H1 (cell line): ENCODE data around the gene GREB1. TPM values are rescaled to one million over a fixed set of nuclear protein-coding genes. Genes with fewer than 3 reads are reported as not detected.

Experiments used
- CTCF ChIA-PET: fragments of 300-600 bp; sonication (Branson Sonifier 250); formaldehyde crosslinking; loops from one replicate; lab custom pipeline; 2021; ENCODE audit not compliant: partially characterized antibody; lab: Charles Lee
- POLR2A ChIA-PET: fragments of 300-600 bp; sonication (Branson Sonifier 250); formaldehyde crosslinking; loops from one replicate; lab custom pipeline; 2021; ENCODE audit warnings: inconsistent platforms; ENCODE audit not compliant: partially characterized antibody; lab: Charles Lee
- DNase-seq, 2 experiments: peaks; one replicate each; pipeline versions ENCODE4 v3.0.0 to v3.0.0-alpha.2; 2010 to 2022; ENCODE audit warnings: low spot score in 2 of 2, low read depth in 1 of 2, mixed read lengths in 1 of 2
- FAIRE-seq: peaks from 2 replicates; lab custom pipeline; 2011; peaks lifted over from hg19 to GRCh38; lab: Jason Lieb, UNC
- H2AFZ ChIP-seq: 2 replicates; pipeline ENCODE4 v1.8.1; 2012; ENCODE audit warnings: low read length, inconsistent platforms
- H2AK5ac ChIP-seq: 2 replicates; pipeline ENCODE4 v1.6.1; 2013; ENCODE audit warnings: low read depth, low read length
- H2BK120ac ChIP-seq: replicated peaks from 2 replicates; pipeline ENCODE3; 2013; ENCODE audit warnings: low read depth, low read length, inconsistent platforms
- H2BK12ac ChIP-seq: 2 replicates; pipeline ENCODE4 v1.6.1; 2013; ENCODE audit warnings: low read depth, low read length
- H2BK15ac ChIP-seq: 2 replicates; pipeline ENCODE4 v1.6.1; 2013; ENCODE audit warnings: low read length
- H2BK20ac ChIP-seq: 2 replicates; pipeline ENCODE4 v1.6.1; 2013; ENCODE audit warnings: low read length
- H2BK5ac ChIP-seq: 2 replicates; pipeline ENCODE4 v1.6.1; 2013; ENCODE audit warnings: low read depth, low read length
- H3K14ac ChIP-seq: 2 replicates; pipeline ENCODE4 v1.6.1; 2013; ENCODE audit warnings: inconsistent platforms; ENCODE audit not compliant: insufficient read length
- H3K18ac ChIP-seq: 2 replicates; pipeline ENCODE4 v1.6.1; 2013; ENCODE audit warnings: low read length; ENCODE audit errors: extremely low read depth
- H3K23ac ChIP-seq: 2 replicates; pipeline ENCODE4 v1.6.1; 2013; ENCODE audit warnings: inconsistent platforms; ENCODE audit not compliant: insufficient read length
- H3K23me2 ChIP-seq: 2 replicates; pipeline ENCODE4 v1.6.1; 2013; ENCODE audit warnings: low read depth, low read length
- H3K27ac ChIP-seq: 2 replicates; pipeline ENCODE4 v1.6.1; 2011; ENCODE audit warnings: low read depth, low read length, inconsistent platforms
- H3K27me3 ChIP-seq, 4 experiments: replicated peaks in 1 of 4; 1 replicate in 1 of 4; 2 replicates in 3 of 4; pipeline versions ENCODE4 v1.6.1 to v1.8.1; 2011 to 2013; ENCODE audit warnings: low read length in 3 of 4, mild to moderate bottlenecking in 3 of 4, inconsistent platforms in 2 of 4, mixed read lengths in 2 of 4, moderate library complexity in 1 of 4; ENCODE audit not compliant: control insufficient read depth in 3 of 4, insufficient read depth in 3 of 4; ENCODE audit errors: extremely low read depth in 1 of 4
- H3K36me3 ChIP-seq, 4 experiments: 2 replicates each; pipeline versions ENCODE4 v1.6.1 to v1.8.1; 2011 to 2013; ENCODE audit warnings: mild to moderate bottlenecking in 4 of 4, low read length in 3 of 4, moderate library complexity in 2 of 4, control low read depth in 1 of 4, inconsistent platforms in 1 of 4; ENCODE audit not compliant: insufficient read depth in 4 of 4, control insufficient read depth in 2 of 4
- H3K4ac ChIP-seq: replicated peaks from 2 replicates; pipeline ENCODE3; 2013; ENCODE audit warnings: low read length, low read depth, mixed read lengths, inconsistent platforms; ENCODE audit not compliant: insufficient read length
- H3K4me1 ChIP-seq, 4 experiments: replicated peaks in 1 of 4; 1 replicate in 1 of 4; 2 replicates in 3 of 4; pipeline versions ENCODE4 v1.6.1 to v1.8.1; 2011 to 2013; ENCODE audit warnings: low read length in 3 of 4, inconsistent platforms in 2 of 4, mixed read lengths in 1 of 4; ENCODE audit not compliant: insufficient read depth in 4 of 4, control insufficient read depth in 3 of 4
- H3K4me2 ChIP-seq, 2 experiments: 2 replicates each; pipeline versions ENCODE4 v1.6.1 to v1.8.1; 2011 to 2013; ENCODE audit warnings: low read depth in 2 of 2, low read length in 2 of 2, control low read depth in 1 of 2, inconsistent platforms in 1 of 2, mild to moderate bottlenecking in 1 of 2; ENCODE audit not compliant: insufficient read depth in 1 of 2
- H3K4me3 ChIP-seq, 4 experiments: fragments of 200-600, 300-600 bp in 1 of 4; sonication (generic), shearing (Covaris generic), sonication (Bioruptor Twin) in 1 of 4; 2 replicates each; pipeline versions ENCODE4 v1.5.1 to v1.8.1; 2011 to 2016; ENCODE audit warnings: low read length in 4 of 4, low read depth in 3 of 4, control low read depth in 2 of 4, inconsistent platforms in 2 of 4, mild to moderate bottlenecking in 2 of 4, mixed read lengths in 1 of 4, moderate library complexity in 1 of 4; ENCODE audit not compliant: insufficient read depth in 2 of 4; ENCODE audit errors: extremely low read depth in 1 of 4
- H3K56ac ChIP-seq: replicated peaks from 2 replicates; pipeline ENCODE3; 2013; ENCODE audit warnings: low read depth, mild to moderate bottlenecking, mixed read lengths, low read length, inconsistent platforms; ENCODE audit not compliant: insufficient read length
- H3K79me1 ChIP-seq: 2 replicates; pipeline ENCODE4 v1.6.1; 2013; ENCODE audit warnings: low read depth, low read length, control low read depth
- H3K79me2 ChIP-seq, 2 experiments: 2 replicates each; pipeline versions ENCODE4 v1.6.1 to v1.8.1; 2012 to 2013; ENCODE audit warnings: low read length in 2 of 2, mild to moderate bottlenecking in 2 of 2, inconsistent platforms in 1 of 2; ENCODE audit not compliant: insufficient read depth in 2 of 2, control insufficient read depth in 1 of 2
- H3K9ac ChIP-seq, 4 experiments: replicated peaks in 1 of 4; 1 replicate in 1 of 4; 2 replicates in 3 of 4; pipeline versions ENCODE4 v1.6.1 to v1.8.1; 2011 to 2013; ENCODE audit warnings: low read depth in 3 of 4, low read length in 3 of 4, control low read depth in 2 of 4, mild to moderate bottlenecking in 2 of 4, moderate library complexity in 2 of 4, inconsistent platforms in 1 of 4; ENCODE audit errors: extremely low read depth in 1 of 4
- H3K9me3 ChIP-seq, 2 experiments: 2 replicates each; pipeline versions ENCODE4 v1.6.1 to v1.8.1; 2012 to 2013; ENCODE audit warnings: mild to moderate bottlenecking in 2 of 2, moderate library complexity in 2 of 2, control low read depth in 1 of 2, inconsistent platforms in 1 of 2, low read depth in 1 of 2, low read length in 1 of 2, mixed read lengths in 1 of 2; ENCODE audit not compliant: insufficient read depth in 2 of 2
- H4K20me1 ChIP-seq, 2 experiments: replicated peaks in 1 of 2; 2 replicates each; pipeline versions ENCODE3 to v1.8.1; 2011 to 2013; ENCODE audit warnings: inconsistent platforms in 2 of 2, low read length in 2 of 2, mild to moderate bottlenecking in 1 of 2; ENCODE audit not compliant: insufficient read depth in 2 of 2, control insufficient read depth in 1 of 2
- H4K5ac ChIP-seq: 2 replicates; pipeline ENCODE4 v1.6.1; 2013; ENCODE audit warnings: low read length, low read depth, mixed read lengths, inconsistent platforms; ENCODE audit not compliant: insufficient read length
- H4K8ac ChIP-seq: 2 replicates; pipeline ENCODE4 v1.8.0; 2013; ENCODE audit warnings: mild to moderate bottlenecking, moderate library complexity, low read length, inconsistent platforms; ENCODE audit not compliant: insufficient read depth; ENCODE audit errors: extremely low read depth
- H4K91ac ChIP-seq: replicated peaks from 2 replicates; pipeline ENCODE3; 2013; ENCODE audit warnings: low read length, mixed read lengths, inconsistent platforms; ENCODE audit not compliant: insufficient read length
- ASH2L ChIP-seq: fragments of 200-600, 300-600 bp; sonication (generic); IDR thresholded peaks from one replicate; pipeline ENCODE4 v1.7.1; 2017; ENCODE audit warnings: low read length
- BCL11A ChIP-seq, 2 experiments: IDR thresholded peaks; one replicate each; pipeline ENCODE4 v1.6.1; 2011; ENCODE audit warnings: low read depth in 2 of 2, low read length in 2 of 2, mild to moderate bottlenecking in 2 of 2
- CBX5 ChIP-seq: fragments of 300-800, 300-1000 bp; sonication (generic); IDR thresholded peaks from 2 replicates; pipeline ENCODE4 v1.7.1; 2016; ENCODE audit warnings: antibody characterized with exemption, low read length, low read depth
- CBX8 ChIP-seq: fragments of 300-800, 300-1000 bp; sonication (generic); IDR thresholded peaks from 2 replicates; pipeline ENCODE4 v1.7.1; 2016; ENCODE audit warnings: low read depth, low read length, borderline replicate concordance
- KDM4A ChIP-seq: IDR thresholded peaks from one replicate; pipeline ENCODE4 v1.7.1; 2012; ENCODE audit warnings: low read depth, mild to moderate bottlenecking, moderate library complexity, low read length, inconsistent platforms; ENCODE audit not compliant: severe bottlenecking
- RXRA ChIP-seq: IDR thresholded peaks from 2 replicates; pipeline ENCODE4 v1.6.1; 2011; ENCODE audit warnings: low read depth, mild to moderate bottlenecking, low read length, moderate library complexity; ENCODE audit not compliant: insufficient read depth
- TAF1 ChIP-seq: IDR thresholded peaks from 2 replicates; pipeline ENCODE4 v1.6.1; 2011; ENCODE audit warnings: mild to moderate bottlenecking, low read depth, low read length
- USF2 ChIP-seq: IDR thresholded peaks from 2 replicates; pipeline ENCODE4 v1.6.1; 2011; ENCODE audit warnings: low read length, improper control_type of control experiment
- YY1 ChIP-seq: IDR thresholded peaks from 2 replicates; pipeline ENCODE4 v1.6.1; 2011; ENCODE audit warnings: low read depth, mild to moderate bottlenecking, low read length
- WGBS, 2 experiments: shearing (Covaris generic) in 1 of 2; methylation state at CpG; one replicate each; pipeline versions ENCODE4 v1.1.6 to v1.1.7; 2013 to 2015; ENCODE audit warnings: low lambda C conversion rate in 2 of 2, mixed read lengths in 2 of 2, inconsistent platforms in 1 of 2, low coverage in 1 of 2, missing lambda C conversion rate in 1 of 2; ENCODE audit not compliant: insufficient replicate concordance in 2 of 2, insufficient coverage in 1 of 2, insufficient read length in 1 of 2; ENCODE audit errors: extremely low coverage in 1 of 2, missing lambda C conversion rate in 1 of 2; 5-methylcytosine and 5-hydroxymethylcytosine counted together
- polyA plus RNA-seq, 7 experiments: library from polyadenylated mRNA; depleted of rRNA in 3 of 7; stranded (reverse) in 5 of 7; unstranded in 2 of 7; fragments of >200 nt in 5 of 7; fragments of 200-250 nt in 2 of 7; gene quantifications; 1 replicate in 5 of 7; 2 replicates in 1 of 7; 4 replicates in 1 of 7; pipeline versions ENCODE4 v1.2.1 to v1.2.3, GENCODE V29; 2011 to 2013; ENCODE audit warnings: missing spikeins in 2 of 7, mixed read lengths in 2 of 7
- total RNA-seq: library from RNA; stranded (reverse); fragmentation: NEBNext Ultra II Directional; extraction: Animal tissue kit (Norgen Biotek cat#: 25700); gene quantifications from 2 replicates; pipeline ENCODE4 v1.2.1, GENCODE V29; 2021

The GREB1 gene
- total and polyA plus RNA-seq, 2 of the 8 experiments (the other 6 are each of a cell fraction or from before 2014, with no cell fraction given): 7.9 to 43.4 TPM

- 82% methylated on average over 10 of the region's 11 CpGs; no CpG with 5 or more reads in 1 of the 2 experiments for WGBS, 2 experiments
- peaks cover 0 to 14% of the 10 kb centered on the region in 2 experiments; a peak in 2 of 4 replicates for H3K79me2 ChIP-seq
These were observed 8.5 kb downstream of the GREB1 start for GRCh38 chr2:11542275-11542819.

More at GRCh38 chr2:11542275-11542819, 8.5 kb downstream of the GREB1 start:
- H4K20me1 ChIP-seq: peaks cover 0 to 8% of the 10 kb centered on the region in 2 experiments
- H3K56ac ChIP-seq: no peak overlapping the region
- H3K36me3 ChIP-seq: no peaks in the 10 kb centered on the region
- H4K5ac ChIP-seq: no peak overlapping the region
- peaks cover 10% of the 10 kb centered on the region for H3K79me1 ChIP-seq
- no peak overlapping the region for H3K14ac ChIP-seq
- no peak overlapping the region for H2AK5ac ChIP-seq
- H2BK15ac ChIP-seq: no peak overlapping the region
- no peak overlapping the region for H2AFZ ChIP-seq
- no peak overlapping the region for H4K8ac ChIP-seq
- H3K27me3 ChIP-seq: no peaks in the 10 kb centered on the region
- H3K4me3 ChIP-seq: no peak overlapping the region
- peak overlapping the region; percentile 18 for H4K91ac ChIP-seq
- 0 out of 2 replicates have a peak overlapping the region, but pooled peaks have one; percentile 35 for H2BK12ac ChIP-seq
- H3K23me2 ChIP-seq: peaks cover 2% of the 10 kb centered on the region; the same call in 1 of the 2 replicates
- H3K27ac ChIP-seq: no peak overlapping the region
- H3K23ac ChIP-seq: no peak overlapping the region
- FAIRE-seq: no peak
- no peak overlapping the region for H3K9ac ChIP-seq
- TF ChIP-seq CBX8 (no peak), TAF1 (no peak), CBX5 (no peak), KDM4A (no peak), USF2 (no peak), YY1 (no peak), ASH2L (no peak), BCL11A (IDR thresholded peaks at IDR 0.05; ENCODE audit: low read depth in 2 of 2, low read length in 2 of 2) (no peak), RXRA (no peak)
- no peak overlapping the region for H2BK20ac ChIP-seq
- H3K4me1 ChIP-seq: peaks cover 13 to 36% (median 27%) of the 10 kb centered on the region in 4 experiments
- DNase-seq: no peak
- ChIA-PET POLR2A (interaction anchor here (0.9 kb wide), 1 partner anchor 19 kb away, joined by 3 read pairs; no protein-coding TSS in a partner anchor), CTCF (interaction anchor here (0.5 to 22.6 kb wide), 8 partner anchors 8 to 1549 kb away, joined by 3 to 377 read pairs (median 3); partner anchors contain the start of gene GREB1)
- no peak overlapping the region for H3K4ac ChIP-seq
- no peaks in the 10 kb centered on the region for H3K9me3 ChIP-seq
- no peak overlapping the region for H3K4me2 ChIP-seq
- no peak overlapping the region for H3K18ac ChIP-seq
- no peak overlapping the region for H2BK120ac ChIP-seq
- H2BK5ac ChIP-seq: peak overlapping the region; percentile 32; the same call in 1 of the 2 replicates
